Left lung (tissue), 10 donors: ENCODE measurements around the gene IGF2. TPM values are rescaled to one million over a fixed set of nuclear protein-coding genes. Genes with fewer than 3 reads are reported as not detected.

Source experiments
- ATAC-seq: fragments of 200-7000 bp; cut with Tn5 transposase; one replicate; pipeline ENCODE4 v1.9.1; 2020; ENCODE audit warnings: moderate library complexity
- DNase-seq, 4 donors: peaks; one replicate each; pipeline ENCODE4 v3.0.0-alpha.2; 2013 to 2020
- H3K27ac ChIP-seq, 2 donors: fragments of 200-600 bp; sonication (generic) in 1 of 2; one replicate each; pipeline versions ENCODE4 v1.5.0 to v1.8.0; 2020 to 2021
- H3K27me3 ChIP-seq, 2 donors: fragments of 200-600 bp; sonication (generic) in 1 of 2; one replicate each; pipeline versions ENCODE4 v1.5.0 to v1.8.0; 2020 to 2021
- H3K36me3 ChIP-seq, 2 donors: fragments of 200-600 bp; sonication (generic) in 1 of 2; one replicate each; pipeline versions ENCODE4 v1.5.0 to v1.8.0; 2020 to 2021
- H3K4me1 ChIP-seq, 2 donors: fragments of 200-600 bp; one replicate each; pipeline ENCODE4 v1.8.0; 2021
- H3K4me3 ChIP-seq, 2 donors: fragments of 200-600 bp; sonication (generic) in 1 of 2; one replicate each; pipeline versions ENCODE4 v1.5.0 to v1.8.0; 2020 to 2021; ENCODE audit warnings: mild to moderate bottlenecking in 1 of 2
- H3K9me3 ChIP-seq, 2 donors: fragments of 200-600 bp; sonication (generic) in 1 of 2; one replicate each; pipeline versions ENCODE4 v1.5.0 to v1.8.0; 2020 to 2021
- CTCF ChIP-seq, 2 donors: fragments of 200-600 bp; sonication (generic) in 1 of 2; IDR thresholded peaks; one replicate each; pipeline versions ENCODE4 v1.5.0 to v1.8.0; 2021; ENCODE audit warnings: antibody characterized with exemption in 2 of 2
- intact Hi-C, 2 donors: fragments of 100-400 bp; cut with DNase I; formaldehyde crosslinking; loops; one replicate each; pipeline versions ENCODE4 v1.11.2 to v1.14.2; 2022
- polyA plus RNA-seq, 6 donors: library from polyadenylated mRNA; unstranded; fragments of 120-200 nt; gene quantifications; one replicate each; pipeline ENCODE4 v1.2.1, GENCODE V29; 2013; ENCODE audit not compliant: insufficient read length in 6 of 6
- total RNA-seq, 2 donors: library from RNA; stranded (reverse); fragmentation: NEBNext Ultra II Directional; extraction: Animal tissue kit (Norgen Biotek cat#: 25700); gene quantifications; one replicate each; pipeline ENCODE4 v1.2.1, GENCODE V29; 2021
- donor health status: DM: no; HTN: yes; CAD: no.
- donor health status: DM: no; HTN: no; CAD: no.

Gene IGF2
- total and polyA plus RNA-seq, 8 donors, result 12.0 to 118 (median 92.1) TPM

GRCh38 chr11:2175659-2176058 lies 36.5 kb upstream of the IGF2 start:
- H3K9me3 ChIP-seq, result no peaks in the 10 kb centered on the region
- no peaks in the 10 kb centered on the region for H3K36me3 ChIP-seq
- ATAC-seq, result peak; percentile 34
- H3K27ac ChIP-seq, result no peak overlapping the region
- H3K27me3 ChIP-seq, result peaks cover 0 to 43% of the 10 kb centered on the region in 2 donors
- TF ChIP-seq CTCF (IDR thresholded peaks at IDR 0.05), result no peak
- no peaks in the 10 kb centered on the region for H3K4me1 ChIP-seq
- intact Hi-C loops, result no loop called here
- H3K4me3 ChIP-seq, result no peak overlapping the region
- no peak for DNase-seq

GRCh38 chr11:2174361-2174760 lies 35.2 kb upstream of the IGF2 start:
- Histone ChIP-seq H3K9me3 (no peaks in the 10 kb centered on the region), H3K27ac (no peak overlapping the region), H3K36me3 (no peaks in the 10 kb centered on the region), H3K4me3 (no peak overlapping the region), H3K4me1 (no peaks in the 10 kb centered on the region), H3K27me3 (peaks cover 0 to 43% of the 10 kb centered on the region in 2 donors)
- intact Hi-C loops, result no loop called here
- no peak for ATAC-seq
- no peak for TF ChIP-seq CTCF (IDR thresholded peaks at IDR 0.05)
- DNase-seq, result no peak

GRCh38 chr11:2173761-2174160 lies 34.6 kb upstream of the IGF2 start:
- TF ChIP-seq CTCF (IDR thresholded peaks at IDR 0.05), result no peak
- H3K4me3 ChIP-seq, result no peak overlapping the region

GRCh38 chr11:2173150-2173693 lies 34.0 kb upstream of the IGF2 start:
- intact Hi-C loops, result no loop called here
- no peak overlapping the region for H3K4me3 ChIP-seq
- no peak overlapping the region for H3K27ac ChIP-seq
- no peaks in the 10 kb centered on the region for H3K4me1 ChIP-seq
- H3K27me3 ChIP-seq, result peaks cover 0 to 47% of the 10 kb centered on the region in 2 donors
- no peaks in the 10 kb centered on the region for H3K36me3 ChIP-seq
- DNase-seq (no peak), ATAC-seq (no peak)
- TF ChIP-seq CTCF (IDR thresholded peaks at IDR 0.05), result no peak
- no peaks in the 10 kb centered on the region for H3K9me3 ChIP-seq

More at GRCh38 chr11:2173761-2174160, 34.6 kb upstream of the IGF2 start:
- Histone ChIP-seq H3K36me3 (no peaks in the 10 kb centered on the region), H3K27ac (no peak overlapping the region), H3K4me1 (no peaks in the 10 kb centered on the region), H3K27me3 (peaks cover 0 to 43% of the 10 kb centered on the region in 2 donors), H3K9me3 (no peaks in the 10 kb centered on the region)
- DNase-seq (no peak), ATAC-seq (no peak)
- intact Hi-C loops, result no loop called here

GRCh38 chr11:2172676-2173075 lies 33.5 kb upstream of the IGF2 start:
- no peak for TF ChIP-seq CTCF (IDR thresholded peaks at IDR 0.05)
- Histone ChIP-seq H3K27me3 (peaks cover 0 to 52% of the 10 kb centered on the region in 2 donors), H3K36me3 (no peaks in the 10 kb centered on the region), H3K9me3 (no peaks in the 10 kb centered on the region), H3K4me1 (no peaks in the 10 kb centered on the region), H3K27ac (no peak overlapping the region), H3K4me3 (no peak overlapping the region)
- ATAC-seq (no peak), DNase-seq (no peak)
- intact Hi-C loops, result no loop called here
